GM12878 (cell line): ENCODE data around the gene GALR1. TPM values are rescaled to one million over a fixed set of nuclear protein-coding genes. Genes with fewer than 3 reads are reported as not detected.

Experiments
- ATAC-seq: fragments of 200-7000 bp; cut with Tn5 transposase; 3 replicates; pipeline ENCODE4 v1.9.1; 2020; ENCODE audit warnings: mild to moderate bottlenecking, moderate library complexity
- BruUV-seq: library from RNA; stranded (reverse); fragments of 400-500 nt; replicated peaks from 2 replicates; lab custom pipeline; 2021; lab: Mats Ljungman, UMichigan
- CTCF ChIA-PET: fragments of 300-600 bp; sonication (Branson Sonifier 250); formaldehyde crosslinking; extraction: SDS; loops from one replicate; lab custom pipeline; 2021; ENCODE audit warnings: inconsistent platforms; lab: Yijun Ruan, JAX
- POLR2A ChIA-PET: fragments of 350-600 bp; formaldehyde crosslinking; extraction: SDS; loops from one replicate; lab custom pipeline; 2021; ENCODE audit warnings: inconsistent platforms; lab: Charles Lee
- RAD21 ChIA-PET: fragments of 300-600 bp; sonication (Branson Sonifier 250); formaldehyde crosslinking; loops from one replicate; lab custom pipeline; 2023; ENCODE audit warnings: antibody characterized with exemption; ENCODE audit not compliant: unreplicated experiment; lab: Charles Lee
- SMC1A ChIA-PET: fragments of 300-600 bp; sonication (Branson Sonifier 250); formaldehyde crosslinking; loops from one replicate; lab custom pipeline; 2023; ENCODE audit not compliant: unreplicated experiment, uncharacterized antibody; lab: Charles Lee
- DNase-seq: peaks from one replicate; pipeline ENCODE4 v3.0.0-alpha.2; 2011; ENCODE audit warnings: low read depth, low spot score
- FAIRE-seq: peaks from 3 replicates; lab custom pipeline; 2011; peaks lifted over from hg19 to GRCh38; lab: Jason Lieb, UNC
- H2AFZ ChIP-seq: 2 replicates; pipeline ENCODE4 v1.6.0; 2011; ENCODE audit warnings: low read depth, low read length, control low read depth; ENCODE audit not compliant: control insufficient read depth
- H3K27ac ChIP-seq: 2 replicates; pipeline ENCODE4 v1.5.1; 2011; ENCODE audit warnings: control low read depth; ENCODE audit not compliant: control insufficient read depth, insufficient read depth
- H3K27me3 ChIP-seq, 2 experiments: replicated peaks in 1 of 2; 2 replicates each; pipeline versions ENCODE4 v1.6.0 to v1.6.1; 2011; ENCODE audit warnings: low read length in 1 of 2; ENCODE audit not compliant: control insufficient read depth in 2 of 2, insufficient read depth in 2 of 2
- H3K36me3 ChIP-seq, 2 experiments: 2 replicates each; pipeline ENCODE4 v1.5.1; 2011; ENCODE audit warnings: low read length in 1 of 2; ENCODE audit not compliant: control insufficient read depth in 2 of 2, insufficient read depth in 2 of 2
- H3K4me1 ChIP-seq: 2 replicates; pipeline ENCODE4 v1.6.1; 2011; ENCODE audit warnings: mild to moderate bottlenecking, low read length, moderate library complexity, mixed read lengths; ENCODE audit not compliant: control insufficient read depth, insufficient read depth
- H3K4me2 ChIP-seq: 2 replicates; pipeline ENCODE4 v1.6.0; 2011; ENCODE audit warnings: control low read depth; ENCODE audit not compliant: control insufficient read depth, insufficient read depth
- H3K4me3 ChIP-seq: fragments of 200-600 bp; sonication (generic); 2 replicates; pipeline ENCODE4 v1.5.1; 2016
- H3K79me2 ChIP-seq: 2 replicates; pipeline ENCODE4 v1.6.0; 2011; ENCODE audit warnings: low read length; ENCODE audit not compliant: control insufficient read depth, insufficient read depth
- H3K9ac ChIP-seq: 2 replicates; pipeline ENCODE4 v1.8.0; 2011; ENCODE audit warnings: low read length, control low read depth, mixed read lengths; ENCODE audit not compliant: control insufficient read depth, insufficient read depth
- H3K9me3 ChIP-seq: replicated peaks from 3 replicates; pipeline ENCODE4 v1.5.1; 2011; ENCODE audit warnings: mild to moderate bottlenecking, low read length; ENCODE audit not compliant: control insufficient read depth, insufficient read depth
- H4K20me1 ChIP-seq: 2 replicates; pipeline ENCODE4 v1.6.0; 2011; ENCODE audit not compliant: control insufficient read depth, insufficient read depth
- ATF2 ChIP-seq: IDR thresholded peaks from 2 replicates; pipeline ENCODE4 v1.6.1; 2012; ENCODE audit warnings: low read length, inconsistent platforms
- ATF7 ChIP-seq: fragments of 450-650 bp; IDR thresholded peaks from 2 replicates; pipeline ENCODE4 v1.6.1; 2016; ENCODE audit warnings: low read depth, mild to moderate bottlenecking
- BMI1 ChIP-seq: fragments of 450-650 bp; IDR thresholded peaks from 2 replicates; pipeline ENCODE4 v1.6.1; 2016; ENCODE audit warnings: mild to moderate bottlenecking, moderate library complexity, borderline replicate concordance
- EZH2 ChIP-seq: IDR thresholded peaks from 2 replicates; pipeline ENCODE4 v1.6.1; 2012; ENCODE audit warnings: low read depth, mild to moderate bottlenecking, control low read depth, inconsistent platforms, low read length, borderline replicate concordance; ENCODE audit not compliant: control insufficient read depth
- FOXK2 ChIP-seq: fragments of 450-650 bp; IDR thresholded peaks from 2 replicates; pipeline ENCODE4 v1.6.1; 2017; ENCODE audit warnings: mild to moderate bottlenecking, moderate library complexity
- GATAD2B ChIP-seq: fragments of 450-650 bp; conservative IDR thresholded peaks from 2 replicates; pipeline ENCODE4 v1.6.1; 2017; ENCODE audit warnings: low read depth, mild to moderate bottlenecking, moderate library complexity
- IKZF2 ChIP-seq, 2 experiments: fragments of 450-650 bp; IDR thresholded peaks; 2 replicates each; pipeline ENCODE4 v1.6.1; 2017; ENCODE audit warnings: mild to moderate bottlenecking in 2 of 2, moderate library complexity in 2 of 2
- PAX5 ChIP-seq: IDR thresholded peaks from 2 replicates; pipeline ENCODE4 v1.6.1; 2011; ENCODE audit warnings: low read depth, low read length, borderline replicate concordance
- SMARCA5 ChIP-seq: fragments of 450-650 bp; IDR thresholded peaks from 2 replicates; pipeline ENCODE4 v1.6.1; 2017; ENCODE audit warnings: mild to moderate bottlenecking
- WGBS: methylation state at CpG from one replicate; pipeline ENCODE4 v1.1.6; 2016; ENCODE audit warnings: low lambda C conversion rate; ENCODE audit not compliant: insufficient replicate concordance, insufficient coverage; ENCODE audit errors: missing lambda C conversion rate; 5-methylcytosine and 5-hydroxymethylcytosine counted together
- in situ Hi-C: fragments of 300-500 bp; cut with MboI; formaldehyde crosslinking; loops from 9 replicates; pipeline ENCODE4 v1.14.3; 2018; ENCODE audit warnings: mixed read lengths
- intact Hi-C: fragments of 100-400 bp; cut with micrococcal nuclease; formaldehyde crosslinking; loops from one replicate; pipeline ENCODE4 v1.14.2; 2022; ENCODE audit not compliant: unreplicated experiment
- polyA plus RNA-seq, 11 experiments: library from polyadenylated mRNA; depleted of rRNA in 4 of 11; unstranded in 6 of 11; stranded (reverse) in 5 of 11; fragments of >200 nt; fragmentation: Nextera tagmentation in 4 of 11; fragmentation: Illumina TruSeq in 1 of 11; extraction: Ambion mirVana in 4 of 11; extraction: Trizol in 1 of 11; gene quantifications; 1 replicate in 1 of 11; 2 replicates in 10 of 11; pipeline versions ENCODE4 v1.2.1 to v1.2.3, GENCODE V29; 2011 to 2016; ENCODE audit warnings: inconsistent platforms in 2 of 11, missing spikeins in 2 of 11, low read depth in 1 of 11
- total RNA-seq, 4 experiments: library from RNA; depleted of rRNA in 3 of 4; stranded (reverse); fragments of >200 nt in 3 of 4; fragmentation: Illumina TruSeq in 1 of 4; extraction: Trizol in 1 of 4; gene quantifications; 2 replicates each; pipeline versions ENCODE4 v1.2.1 to v1.2.3, GENCODE V29; 2013 to 2021

Gene GALR1
- total and polyA plus RNA-seq, 10 of the 15 experiments (the other 5 are each of a cell fraction or from before 2014, with no cell fraction given): not detected

DNA sequence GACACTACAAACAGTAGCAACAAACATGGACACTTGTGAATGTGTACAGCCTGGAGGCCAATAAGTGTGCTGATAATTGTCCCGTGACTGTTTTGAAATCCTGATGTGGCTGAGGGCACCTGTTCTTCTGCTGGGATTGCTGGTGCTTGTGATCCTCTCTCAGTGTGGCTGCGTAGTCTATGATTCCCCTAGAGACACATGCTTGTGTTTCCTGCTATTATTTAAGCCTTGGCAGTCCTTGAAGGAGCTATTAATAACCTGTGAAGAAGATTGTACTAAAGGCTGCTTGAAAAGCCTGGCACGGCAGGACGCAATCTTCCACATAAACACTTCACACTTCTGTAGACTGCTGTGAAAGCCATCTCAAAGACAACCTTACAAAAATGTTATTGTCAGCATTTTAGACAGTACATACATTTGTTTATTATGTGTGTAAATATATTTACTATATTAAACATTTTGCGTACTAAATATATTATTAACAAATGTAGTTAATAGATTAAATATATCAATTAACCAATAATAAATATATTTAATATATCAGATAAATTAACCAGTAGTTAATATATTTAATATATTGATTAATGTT lies 71.4 kb downstream of the GALR1 start:
- Histone ChIP-seq H3K9me3 (no peaks in the 10 kb centered on the region), H3K36me3 (no peaks in the 10 kb centered on the region), H4K20me1 (no peaks in the 10 kb centered on the region), H3K4me1 (no peaks in the 10 kb centered on the region), H3K4me2 (no peak overlapping the region), H3K27me3 (no peaks in the 10 kb centered on the region), H3K4me3 (no peak overlapping the region), H2AFZ (no peak overlapping the region), H3K9ac (no peak overlapping the region), H3K27ac (no peak overlapping the region), H3K79me2 (no peaks in the 10 kb centered on the region)
- TF ChIP-seq EZH2 (no peak), PAX5 (no peak), ATF2 (no peak), GATAD2B (no peak), ATF7 (no peak), SMARCA5 (no peak), FOXK2 (no peak), BMI1 (no peak), IKZF2 (IDR thresholded peaks at IDR 0.05) (no peak)
- in situ Hi-C loops (no loop called here), intact Hi-C loops (loop anchor here (2.0 kb wide), 1 partner anchor 36 kb away; no protein-coding TSS in a partner anchor)
- RAD21 ChIA-PET: no interaction called here
- ATAC-seq (no peak), FAIRE-seq (no peak), DNase-seq (no peak)
- SMC1A ChIA-PET: no interaction called here
- no TSS peak for BruUV-seq
- 65% methylated on average over 5 of the region's 5 CpGs for WGBS
- POLR2A ChIA-PET: no interaction called here
- CTCF ChIA-PET: interaction anchor here (0.6 kb wide), 1 partner anchor 321 kb away, joined by 3 read pairs; no protein-coding TSS in a partner anchor
